GM23338 (cell line): ENCODE results near the gene PDE4C. TPM values are rescaled to one million over a fixed set of nuclear protein-coding genes. Genes with fewer than 3 reads are reported as not detected.

Experiments used
- ATAC-seq: fragments of 200-7000 bp; cut with Tn5 transposase; 3 replicates; pipeline ENCODE4 v1.9.1; 2020
- DNase-seq: peaks from one replicate; pipeline ENCODE4 v3.0.0-alpha.2; 2015; ENCODE audit warnings: low spot score
- H2AFZ ChIP-seq: fragments of 200-600 bp; sonication (generic); 2 replicates; pipeline ENCODE4 v1.8.0; 2016; ENCODE audit warnings: antibody characterized with exemption, mild to moderate bottlenecking, moderate library complexity
- H3F3A ChIP-seq: fragments of 200-600 bp; sonication (generic); replicated peaks from 2 replicates; pipeline ENCODE4 v1.8.0; 2017; ENCODE audit warnings: antibody characterized with exemption, mixed run types, low read depth
- H3K27ac ChIP-seq: fragments of 200-600 bp; sonication (generic); 2 replicates; pipeline ENCODE4 v1.6.1; 2016; ENCODE audit warnings: low read depth
- H3K27me3 ChIP-seq: fragments of 200-600 bp; sonication (generic); 2 replicates; pipeline ENCODE4 v1.8.0; 2016; ENCODE audit warnings: mild to moderate bottlenecking, mixed run types, moderate library complexity; ENCODE audit not compliant: insufficient read depth
- H3K36me3 ChIP-seq: fragments of 200-600 bp; sonication (generic); 2 replicates; pipeline ENCODE4 v1.8.0; 2016; ENCODE audit warnings: mild to moderate bottlenecking; ENCODE audit not compliant: insufficient read depth
- H3K4me1 ChIP-seq: fragments of 200-600 bp; sonication (generic); 2 replicates; pipeline ENCODE4 v1.8.0; 2016; ENCODE audit warnings: mild to moderate bottlenecking, moderate library complexity; ENCODE audit not compliant: insufficient read depth
- H3K4me2 ChIP-seq: fragments of 200-600 bp; sonication (generic); 2 replicates; pipeline ENCODE4 v1.7.1; 2017; ENCODE audit warnings: mixed run types
- H3K4me3 ChIP-seq: fragments of 200-600 bp; sonication (generic); 2 replicates; pipeline ENCODE4 v1.6.1; 2016; ENCODE audit warnings: mixed run types
- H3K79me2 ChIP-seq: fragments of 200-600 bp; sonication (generic); replicated peaks from 2 replicates; pipeline ENCODE4 v1.8.0; 2017; ENCODE audit warnings: mild to moderate bottlenecking; ENCODE audit not compliant: insufficient read depth
- H3K9me2 ChIP-seq: fragments of 200-600 bp; sonication (generic); 2 replicates; pipeline ENCODE4 v1.8.0; 2017; ENCODE audit not compliant: insufficient read depth
- H4K20me1 ChIP-seq: fragments of 200-600 bp; sonication (generic); replicated peaks from 2 replicates; pipeline ENCODE4 v1.8.0; 2017; ENCODE audit warnings: mild to moderate bottlenecking; ENCODE audit not compliant: insufficient read depth
- H3K27ac Mint-ChIP-seq: 2 replicates; pipeline ENCODE4 v1.8.0; 2020; ENCODE audit warnings: inconsistent platforms, mild to moderate bottlenecking, moderate library complexity, mixed read lengths
- H3K27me3 Mint-ChIP-seq: 3 replicates; pipeline ENCODE4 v1.8.0; 2022; ENCODE audit warnings: low read depth, mild to moderate bottlenecking, moderate library complexity, mixed read lengths, inconsistent platforms; ENCODE audit not compliant: insufficient read depth, poor library complexity
- H3K36me3 Mint-ChIP-seq: 3 replicates; pipeline ENCODE4 v1.8.0; 2021; ENCODE audit warnings: low read depth, mild to moderate bottlenecking, inconsistent platforms, moderate library complexity, mixed read lengths
- H3K4me1 Mint-ChIP-seq: 3 replicates; pipeline ENCODE4 v1.8.0; 2020; ENCODE audit warnings: mild to moderate bottlenecking, inconsistent platforms, mixed read lengths
- H3K4me3 Mint-ChIP-seq: 3 replicates; pipeline ENCODE4 v1.8.0; 2021; ENCODE audit warnings: moderate library complexity, mild to moderate bottlenecking, inconsistent platforms, mixed read lengths
- H3K9me3 Mint-ChIP-seq: 3 replicates; pipeline ENCODE4 v1.8.0; 2020; ENCODE audit warnings: moderate library complexity, mild to moderate bottlenecking, inconsistent platforms, mixed read lengths
- CREB1 ChIP-seq: fragments of 250-450 bp; sonication (Bioruptor Pico); IDR thresholded peaks from 2 replicates; pipeline ENCODE4 v1.5.0; 2020; ENCODE audit warnings: low read depth, mild to moderate bottlenecking, moderate library complexity
- EZH2 ChIP-seq: fragments of 200-600 bp; sonication (generic); IDR thresholded peaks from one replicate; pipeline ENCODE4 v1.8.0; 2017; ENCODE audit warnings: antibody characterized with exemption, mild to moderate bottlenecking, low read depth; ENCODE audit not compliant: unreplicated experiment
- EZH2phosphoT487 ChIP-seq: fragments of 200-600 bp; sonication (generic); IDR thresholded peaks from one replicate; pipeline ENCODE4 v1.8.1; 2018; ENCODE audit warnings: antibody characterized with exemption; ENCODE audit not compliant: unreplicated experiment
- JUNB ChIP-seq: IDR thresholded peaks from one replicate; pipeline ENCODE4 v1.6.1; 2016; ENCODE audit warnings: antibody characterized with exemption; ENCODE audit not compliant: unreplicated experiment
- NANOG ChIP-seq: IDR thresholded peaks from 2 replicates; pipeline ENCODE4 v1.6.1; 2016; ENCODE audit warnings: antibody characterized with exemption, borderline replicate concordance
- POLR2AphosphoS5 ChIP-seq: IDR thresholded peaks from 2 replicates; pipeline ENCODE4 v1.6.1; 2016; ENCODE audit warnings: antibody characterized with exemption, low read depth
- STAT1 ChIP-seq: IDR thresholded peaks from one replicate; pipeline ENCODE4 v1.6.1; 2016; ENCODE audit warnings: antibody characterized with exemption; ENCODE audit not compliant: unreplicated experiment
- ZNF114 ChIP-seq: fragments of 250-450 bp; sonication (Bioruptor Pico); IDR thresholded peaks from 2 replicates; pipeline ENCODE4 v1.5.0; 2020; ENCODE audit warnings: mild to moderate bottlenecking, moderate library complexity
- ZNF331 ChIP-seq: fragments of 250-450 bp; sonication (Bioruptor Pico); IDR thresholded peaks from 2 replicates; pipeline ENCODE4 v1.5.0; 2020; ENCODE audit warnings: low read depth, mild to moderate bottlenecking, moderate library complexity
- polyA plus RNA-seq: library from polyadenylated mRNA; unstranded; fragments of >200 nt; fragmentation: Nextera tagmentation; extraction: Ambion mirVana; gene quantifications from 2 replicates; pipeline ENCODE4 v1.2.1, GENCODE V29; 2016
- total RNA-seq: library from RNA; depleted of rRNA; stranded (reverse); fragments of >200 nt; shearing (Covaris generic); gene quantifications from 2 replicates; pipeline ENCODE4 v1.2.3, GENCODE V29; 2014
- TF ChIP-seq, protein P1 (sequence below): IDR thresholded peaks from one replicate; pipeline ENCODE4 v1.6.1; 2018; ENCODE audit warnings: antibody characterized with exemption; ENCODE audit not compliant: unreplicated experiment
- TF ChIP-seq, protein P2 (sequence below): IDR thresholded peaks from 2 replicates; pipeline ENCODE4 v1.6.1; 2016; ENCODE audit warnings: antibody characterized with exemption
- TF ChIP-seq, protein P3 (sequence below), 2 experiments: fragments of 200-600 bp in 1 of 2; sonication (generic) in 1 of 2; conservative IDR thresholded peaks; 2 replicates each; pipeline versions ENCODE4 v1.5.1 to v1.6.1; 2016 to 2017; ENCODE audit warnings: antibody characterized with exemption in 2 of 2, low read depth in 2 of 2, mild to moderate bottlenecking in 2 of 2, moderate library complexity in 1 of 2
- TF ChIP-seq, protein P4 (sequence below): fragments of 250-450 bp; sonication (Bioruptor Pico); IDR thresholded peaks from 2 replicates; pipeline ENCODE4 v1.5.0; 2020; ENCODE audit warnings: mild to moderate bottlenecking, moderate library complexity

PDE4C gene
- total and polyA plus RNA-seq, 2 experiments from 2014 or later, result 1.6 to 3.6 TPM

DNA sequence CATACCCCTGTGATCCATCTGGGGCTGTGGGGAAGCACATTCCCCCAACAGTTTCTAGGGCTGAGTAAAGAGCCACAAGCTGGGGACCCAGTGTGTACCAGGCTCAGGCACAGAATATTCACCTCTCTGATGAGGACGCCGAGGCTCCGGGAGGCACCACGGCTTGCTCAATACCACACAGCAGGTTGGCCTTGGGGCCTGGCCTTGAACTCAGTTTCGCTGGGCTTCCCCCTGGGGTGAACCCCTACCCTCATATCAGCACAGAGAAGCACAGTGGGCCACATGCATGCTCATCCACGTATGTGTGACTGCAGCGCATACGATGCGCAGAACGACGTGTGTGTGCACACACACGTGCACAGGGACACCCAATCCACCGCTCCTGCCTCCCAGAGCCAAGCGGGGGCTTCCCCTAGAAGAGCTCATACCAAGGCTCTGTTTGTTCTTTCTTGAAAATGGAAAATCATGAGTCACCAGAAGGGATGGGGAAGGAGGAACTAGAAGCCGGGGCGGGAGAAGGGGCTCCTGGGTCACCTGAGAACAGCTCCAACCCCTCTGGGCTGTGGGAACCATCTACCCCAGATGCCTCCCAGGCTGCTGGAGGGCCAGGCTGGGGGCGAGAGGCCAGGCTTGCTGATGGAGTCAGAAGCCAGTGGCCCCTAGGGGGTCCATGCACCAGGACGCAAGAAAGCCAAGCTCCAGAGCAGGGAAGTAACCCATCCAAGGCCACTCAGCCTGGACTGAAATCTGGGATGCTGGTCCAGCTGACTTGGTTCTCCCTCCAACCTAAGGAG is 4.9 kb upstream of the PDE4C start:
- Mint-ChIP-seq H3K9me3 (no peaks in the 10 kb centered on the region; the same call in 1 of the 3 replicates), H3K4me1 (peaks cover 38% of the 10 kb centered on the region), H3K4me3 (peak overlapping the region; percentile 52), H3K27ac (no peak overlapping the region), H3K27me3 (peaks cover 40% of the 10 kb centered on the region), H3K36me3 (no peaks in the 10 kb centered on the region; the same call in 1 of the 3 replicates)
- Histone ChIP-seq H3F3A (peaks cover 46% of the 10 kb centered on the region), H3K27ac (peak overlapping the region; percentile 83), H3K36me3 (no peaks in the 10 kb centered on the region), H3K9me2 (no peaks in the 10 kb centered on the region), H3K4me1 (peaks cover 21% of the 10 kb centered on the region), H4K20me1 (no peaks in the 10 kb centered on the region), H3K79me2 (no peaks in the 10 kb centered on the region), H3K4me3 (peak overlapping the region; percentile 72), H2AFZ (no peak overlapping the region), H3K27me3 (peaks cover 13% of the 10 kb centered on the region), H3K4me2 (peak overlapping the region; percentile 95)
- TF ChIP-seq NANOG (no peak), EZH2phosphoT487 (no peak), ZNF331 (no peak), POLR2AphosphoS5 (no peak), ZNF114 (CRISPR knock-in tag) (no peak), STAT1 (no peak), EZH2 (no peak), CREB1 (CRISPR knock-in tag) (no peak), JUNB (no peak)
- TF ChIP-seq, protein P1, sequence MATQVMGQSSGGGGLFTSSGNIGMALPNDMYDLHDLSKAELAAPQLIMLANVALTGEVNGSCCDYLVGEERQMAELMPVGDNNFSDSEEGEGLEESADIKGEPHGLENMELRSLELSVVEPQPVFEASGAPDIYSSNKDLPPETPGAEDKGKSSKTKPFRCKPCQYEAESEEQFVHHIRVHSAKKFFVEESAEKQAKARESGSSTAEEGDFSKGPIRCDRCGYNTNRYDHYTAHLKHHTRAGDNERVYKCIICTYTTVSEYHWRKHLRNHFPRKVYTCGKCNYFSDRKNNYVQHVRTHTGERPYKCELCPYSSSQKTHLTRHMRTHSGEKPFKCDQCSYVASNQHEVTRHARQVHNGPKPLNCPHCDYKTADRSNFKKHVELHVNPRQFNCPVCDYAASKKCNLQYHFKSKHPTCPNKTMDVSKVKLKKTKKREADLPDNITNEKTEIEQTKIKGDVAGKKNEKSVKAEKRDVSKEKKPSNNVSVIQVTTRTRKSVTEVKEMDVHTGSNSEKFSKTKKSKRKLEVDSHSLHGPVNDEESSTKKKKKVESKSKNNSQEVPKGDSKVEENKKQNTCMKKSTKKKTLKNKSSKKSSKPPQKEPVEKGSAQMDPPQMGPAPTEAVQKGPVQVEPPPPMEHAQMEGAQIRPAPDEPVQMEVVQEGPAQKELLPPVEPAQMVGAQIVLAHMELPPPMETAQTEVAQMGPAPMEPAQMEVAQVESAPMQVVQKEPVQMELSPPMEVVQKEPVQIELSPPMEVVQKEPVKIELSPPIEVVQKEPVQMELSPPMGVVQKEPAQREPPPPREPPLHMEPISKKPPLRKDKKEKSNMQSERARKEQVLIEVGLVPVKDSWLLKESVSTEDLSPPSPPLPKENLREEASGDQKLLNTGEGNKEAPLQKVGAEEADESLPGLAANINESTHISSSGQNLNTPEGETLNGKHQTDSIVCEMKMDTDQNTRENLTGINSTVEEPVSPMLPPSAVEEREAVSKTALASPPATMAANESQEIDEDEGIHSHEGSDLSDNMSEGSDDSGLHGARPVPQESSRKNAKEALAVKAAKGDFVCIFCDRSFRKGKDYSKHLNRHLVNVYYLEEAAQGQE, result no peak
- TF ChIP-seq, protein P2, sequence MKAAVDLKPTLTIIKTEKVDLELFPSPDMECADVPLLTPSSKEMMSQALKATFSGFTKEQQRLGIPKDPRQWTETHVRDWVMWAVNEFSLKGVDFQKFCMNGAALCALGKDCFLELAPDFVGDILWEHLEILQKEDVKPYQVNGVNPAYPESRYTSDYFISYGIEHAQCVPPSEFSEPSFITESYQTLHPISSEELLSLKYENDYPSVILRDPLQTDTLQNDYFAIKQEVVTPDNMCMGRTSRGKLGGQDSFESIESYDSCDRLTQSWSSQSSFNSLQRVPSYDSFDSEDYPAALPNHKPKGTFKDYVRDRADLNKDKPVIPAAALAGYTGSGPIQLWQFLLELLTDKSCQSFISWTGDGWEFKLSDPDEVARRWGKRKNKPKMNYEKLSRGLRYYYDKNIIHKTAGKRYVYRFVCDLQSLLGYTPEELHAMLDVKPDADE, result no peak
- TF ChIP-seq, protein P3, sequence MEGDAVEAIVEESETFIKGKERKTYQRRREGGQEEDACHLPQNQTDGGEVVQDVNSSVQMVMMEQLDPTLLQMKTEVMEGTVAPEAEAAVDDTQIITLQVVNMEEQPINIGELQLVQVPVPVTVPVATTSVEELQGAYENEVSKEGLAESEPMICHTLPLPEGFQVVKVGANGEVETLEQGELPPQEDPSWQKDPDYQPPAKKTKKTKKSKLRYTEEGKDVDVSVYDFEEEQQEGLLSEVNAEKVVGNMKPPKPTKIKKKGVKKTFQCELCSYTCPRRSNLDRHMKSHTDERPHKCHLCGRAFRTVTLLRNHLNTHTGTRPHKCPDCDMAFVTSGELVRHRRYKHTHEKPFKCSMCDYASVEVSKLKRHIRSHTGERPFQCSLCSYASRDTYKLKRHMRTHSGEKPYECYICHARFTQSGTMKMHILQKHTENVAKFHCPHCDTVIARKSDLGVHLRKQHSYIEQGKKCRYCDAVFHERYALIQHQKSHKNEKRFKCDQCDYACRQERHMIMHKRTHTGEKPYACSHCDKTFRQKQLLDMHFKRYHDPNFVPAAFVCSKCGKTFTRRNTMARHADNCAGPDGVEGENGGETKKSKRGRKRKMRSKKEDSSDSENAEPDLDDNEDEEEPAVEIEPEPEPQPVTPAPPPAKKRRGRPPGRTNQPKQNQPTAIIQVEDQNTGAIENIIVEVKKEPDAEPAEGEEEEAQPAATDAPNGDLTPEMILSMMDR (conservative IDR thresholded peaks at IDR 0.05; ENCODE audit: low read depth in 2 of 2), result no peak
- TF ChIP-seq, protein P4, sequence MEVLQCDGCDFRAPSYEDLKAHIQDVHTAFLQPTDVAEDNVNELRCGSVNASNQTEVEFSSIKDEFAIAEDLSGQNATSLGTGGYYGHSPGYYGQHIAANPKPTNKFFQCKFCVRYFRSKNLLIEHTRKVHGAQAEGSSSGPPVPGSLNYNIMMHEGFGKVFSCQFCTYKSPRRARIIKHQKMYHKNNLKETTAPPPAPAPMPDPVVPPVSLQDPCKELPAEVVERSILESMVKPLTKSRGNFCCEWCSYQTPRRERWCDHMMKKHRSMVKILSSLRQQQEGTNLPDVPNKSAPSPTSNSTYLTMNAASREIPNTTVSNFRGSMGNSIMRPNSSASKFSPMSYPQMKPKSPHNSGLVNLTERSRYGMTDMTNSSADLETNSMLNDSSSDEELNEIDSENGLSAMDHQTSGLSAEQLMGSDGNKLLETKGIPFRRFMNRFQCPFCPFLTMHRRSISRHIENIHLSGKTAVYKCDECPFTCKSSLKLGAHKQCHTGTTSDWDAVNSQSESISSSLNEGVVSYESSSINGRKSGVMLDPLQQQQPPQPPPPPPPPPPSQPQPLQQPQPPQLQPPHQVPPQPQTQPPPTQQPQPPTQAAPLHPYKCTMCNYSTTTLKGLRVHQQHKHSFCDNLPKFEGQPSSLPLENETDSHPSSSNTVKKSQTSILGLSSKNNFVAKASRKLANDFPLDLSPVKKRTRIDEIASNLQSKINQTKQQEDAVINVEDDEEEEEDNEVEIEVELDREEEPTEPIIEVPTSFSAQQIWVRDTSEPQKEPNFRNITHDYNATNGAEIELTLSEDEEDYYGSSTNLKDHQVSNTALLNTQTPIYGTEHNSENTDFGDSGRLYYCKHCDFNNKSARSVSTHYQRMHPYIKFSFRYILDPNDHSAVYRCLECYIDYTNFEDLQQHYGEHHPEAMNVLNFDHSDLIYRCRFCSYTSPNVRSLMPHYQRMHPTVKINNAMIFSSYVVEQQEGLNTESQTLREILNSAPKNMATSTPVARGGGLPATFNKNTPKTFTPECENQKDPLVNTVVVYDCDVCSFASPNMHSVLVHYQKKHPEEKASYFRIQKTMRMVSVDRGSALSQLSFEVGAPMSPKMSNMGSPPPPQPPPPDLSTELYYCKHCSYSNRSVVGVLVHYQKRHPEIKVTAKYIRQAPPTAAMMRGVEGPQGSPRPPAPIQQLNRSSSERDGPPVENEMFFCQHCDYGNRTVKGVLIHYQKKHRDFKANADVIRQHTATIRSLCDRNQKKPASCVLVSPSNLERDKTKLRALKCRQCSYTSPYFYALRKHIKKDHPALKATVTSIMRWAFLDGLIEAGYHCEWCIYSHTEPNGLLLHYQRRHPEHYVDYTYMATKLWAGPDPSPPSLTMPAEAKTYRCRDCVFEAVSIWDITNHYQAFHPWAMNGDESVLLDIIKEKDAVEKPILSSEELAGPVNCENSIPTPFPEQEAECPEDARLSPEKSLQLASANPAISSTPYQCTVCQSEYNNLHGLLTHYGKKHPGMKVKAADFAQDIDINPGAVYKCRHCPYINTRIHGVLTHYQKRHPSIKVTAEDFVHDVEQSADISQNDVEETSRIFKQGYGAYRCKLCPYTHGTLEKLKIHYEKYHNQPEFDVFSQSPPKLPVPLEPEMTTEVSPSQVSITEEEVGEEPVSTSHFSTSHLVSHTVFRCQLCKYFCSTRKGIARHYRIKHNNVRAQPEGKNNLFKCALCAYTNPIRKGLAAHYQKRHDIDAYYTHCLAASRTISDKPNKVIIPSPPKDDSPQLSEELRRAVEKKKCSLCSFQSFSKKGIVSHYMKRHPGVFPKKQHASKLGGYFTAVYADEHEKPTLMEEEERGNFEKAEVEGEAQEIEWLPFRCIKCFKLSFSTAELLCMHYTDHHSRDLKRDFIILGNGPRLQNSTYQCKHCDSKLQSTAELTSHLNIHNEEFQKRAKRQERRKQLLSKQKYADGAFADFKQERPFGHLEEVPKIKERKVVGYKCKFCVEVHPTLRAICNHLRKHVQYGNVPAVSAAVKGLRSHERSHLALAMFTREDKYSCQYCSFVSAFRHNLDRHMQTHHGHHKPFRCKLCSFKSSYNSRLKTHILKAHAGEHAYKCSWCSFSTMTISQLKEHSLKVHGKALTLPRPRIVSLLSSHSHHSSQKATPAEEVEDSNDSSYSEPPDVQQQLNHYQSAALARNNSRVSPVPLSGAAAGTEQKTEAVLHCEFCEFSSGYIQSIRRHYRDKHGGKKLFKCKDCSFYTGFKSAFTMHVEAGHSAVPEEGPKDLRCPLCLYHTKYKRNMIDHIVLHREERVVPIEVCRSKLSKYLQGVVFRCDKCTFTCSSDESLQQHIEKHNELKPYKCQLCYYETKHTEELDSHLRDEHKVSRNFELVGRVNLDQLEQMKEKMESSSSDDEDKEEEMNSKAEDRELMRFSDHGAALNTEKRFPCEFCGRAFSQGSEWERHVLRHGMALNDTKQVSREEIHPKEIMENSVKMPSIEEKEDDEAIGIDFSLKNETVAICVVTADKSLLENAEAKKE (CRISPR knock-in tag), result no peak
- no peak; the same call in 1 of the 3 replicates for ATAC-seq
- DNase-seq, result peak; percentile 34
